Activated T-cell treated with anti-CD3 and anti-CD28 coated beads, Interleukin-2, amount 50 U/mL, for 72 hours (primary cell): ENCODE data around the gene S1PR3. TPM values are rescaled to one million over a fixed set of nuclear protein-coding genes. Genes with fewer than 3 reads are reported as not detected.

ENCODE experiments used
- ATAC-seq, 2 donors: fragments of 150-1000 bp; cut with Tn5 transposase; replicated peaks in 1 of 2; 2 replicates each; pipeline ENCODE4 v1.10.0; 2021; ENCODE audit warnings: moderate library complexity in 2 of 2, mild to moderate bottlenecking in 1 of 2
- DNase-seq, 2 donors: peaks; one replicate each; pipeline ENCODE4 v3.0.0; 2021 to 2022; ENCODE audit warnings: mixed read lengths in 1 of 2
- H3K27ac Mint-ChIP-seq: one replicate; pipeline ENCODE4 v1.8.0; 2022; ENCODE audit warnings: mild to moderate bottlenecking, moderate library complexity, mixed read lengths
- H3K27me3 Mint-ChIP-seq: one replicate; pipeline ENCODE4 v1.8.0; 2022; ENCODE audit warnings: low read depth, mixed read lengths
- H3K36me3 Mint-ChIP-seq, 2 donors: one replicate each; pipeline ENCODE4 v1.8.0; 2022; ENCODE audit warnings: mixed read lengths in 2 of 2, mild to moderate bottlenecking in 1 of 2; ENCODE audit not compliant: insufficient read depth in 2 of 2
- H3K4me1 Mint-ChIP-seq: one replicate; pipeline ENCODE4 v1.8.0; 2022; ENCODE audit warnings: low read depth, mixed read lengths
- H3K4me3 Mint-ChIP-seq, 2 donors: one replicate each; pipeline ENCODE4 v1.8.0; 2022; ENCODE audit warnings: mild to moderate bottlenecking in 2 of 2, mixed read lengths in 2 of 2, moderate library complexity in 2 of 2
- H3K9me3 Mint-ChIP-seq, 2 donors: one replicate each; pipeline ENCODE4 v1.8.0; 2022; ENCODE audit warnings: mixed read lengths in 2 of 2
- total RNA-seq, 2 donors: library from RNA; stranded (reverse); gene quantifications; one replicate each; pipeline ENCODE4 v1.2.3, GENCODE V29; 2022

Gene S1PR3
- total RNA-seq, 2 donors from 2014 or later = 0.48 to 0.76 TPM

DNA sequence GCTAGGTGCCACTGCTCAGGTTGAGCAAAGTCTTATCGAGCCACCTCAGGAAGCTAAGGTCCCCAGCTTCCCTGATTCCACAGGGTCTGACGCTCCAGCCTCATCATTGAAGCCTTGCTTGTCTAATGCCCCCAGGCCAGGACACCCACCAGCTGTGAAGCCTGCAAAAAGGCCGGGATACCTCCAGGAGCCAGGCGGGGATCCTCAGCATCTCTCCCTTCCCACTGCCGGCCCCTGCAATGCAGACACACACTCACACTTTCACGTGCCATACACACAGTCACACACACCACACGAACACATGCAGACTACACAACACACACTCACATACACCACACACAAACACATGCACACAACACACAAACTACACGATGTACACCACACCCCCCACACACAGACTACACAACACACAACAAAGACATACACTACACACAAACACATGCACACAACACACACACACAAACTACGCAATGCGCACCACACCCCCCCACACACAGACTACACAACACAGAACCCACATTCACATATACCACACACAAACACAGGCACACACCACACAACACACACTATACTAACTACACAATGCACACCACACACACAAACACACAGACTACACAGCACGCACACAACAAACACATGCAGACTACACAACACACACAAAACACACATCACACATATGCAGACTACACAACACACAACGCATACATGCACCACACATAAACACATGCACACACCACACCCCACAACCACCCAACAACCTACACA lies 17.8 kb upstream of the S1PR3 start:
- no peak overlapping the region for H3K27ac Mint-ChIP-seq
- no peak overlapping the region for H3K4me3 Mint-ChIP-seq
- peaks cover 9% of the 10 kb centered on the region for H3K4me1 Mint-ChIP-seq
- H3K36me3 Mint-ChIP-seq = no peaks in the 10 kb centered on the region
- peaks cover 10% of the 10 kb centered on the region for H3K27me3 Mint-ChIP-seq
- H3K9me3 Mint-ChIP-seq = no peaks in the 10 kb centered on the region
- no peak for ATAC-seq
- no peak for DNase-seq

DNA sequence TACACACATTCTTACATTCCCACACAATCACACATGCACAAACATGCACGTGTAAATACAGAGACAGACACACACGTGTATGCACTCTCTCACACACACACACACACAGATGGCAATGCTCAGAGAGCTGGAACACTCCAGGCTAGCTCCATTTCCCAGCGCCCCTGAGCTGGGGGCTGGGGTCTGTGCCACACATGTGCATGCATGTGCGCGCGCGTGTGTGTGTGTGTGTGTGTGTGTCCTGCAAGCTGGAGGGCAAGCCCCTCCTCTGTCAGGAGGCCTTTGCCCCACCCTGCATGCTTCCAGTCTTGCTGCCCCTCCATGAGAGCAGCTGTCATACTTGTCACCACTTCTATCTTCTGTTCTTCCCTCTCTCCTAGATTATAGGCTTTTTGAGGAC lies 16.6 kb upstream of the S1PR3 start:
- H3K36me3 Mint-ChIP-seq = no peaks in the 10 kb centered on the region
- H3K9me3 Mint-ChIP-seq = no peaks in the 10 kb centered on the region
- ATAC-seq = no peak
- DNase-seq = no peak
- H3K4me1 Mint-ChIP-seq = peaks cover 9% of the 10 kb centered on the region
- H3K27me3 Mint-ChIP-seq = peaks cover 4% of the 10 kb centered on the region
- no peak overlapping the region for H3K4me3 Mint-ChIP-seq
- no peak overlapping the region for H3K27ac Mint-ChIP-seq

DNA sequence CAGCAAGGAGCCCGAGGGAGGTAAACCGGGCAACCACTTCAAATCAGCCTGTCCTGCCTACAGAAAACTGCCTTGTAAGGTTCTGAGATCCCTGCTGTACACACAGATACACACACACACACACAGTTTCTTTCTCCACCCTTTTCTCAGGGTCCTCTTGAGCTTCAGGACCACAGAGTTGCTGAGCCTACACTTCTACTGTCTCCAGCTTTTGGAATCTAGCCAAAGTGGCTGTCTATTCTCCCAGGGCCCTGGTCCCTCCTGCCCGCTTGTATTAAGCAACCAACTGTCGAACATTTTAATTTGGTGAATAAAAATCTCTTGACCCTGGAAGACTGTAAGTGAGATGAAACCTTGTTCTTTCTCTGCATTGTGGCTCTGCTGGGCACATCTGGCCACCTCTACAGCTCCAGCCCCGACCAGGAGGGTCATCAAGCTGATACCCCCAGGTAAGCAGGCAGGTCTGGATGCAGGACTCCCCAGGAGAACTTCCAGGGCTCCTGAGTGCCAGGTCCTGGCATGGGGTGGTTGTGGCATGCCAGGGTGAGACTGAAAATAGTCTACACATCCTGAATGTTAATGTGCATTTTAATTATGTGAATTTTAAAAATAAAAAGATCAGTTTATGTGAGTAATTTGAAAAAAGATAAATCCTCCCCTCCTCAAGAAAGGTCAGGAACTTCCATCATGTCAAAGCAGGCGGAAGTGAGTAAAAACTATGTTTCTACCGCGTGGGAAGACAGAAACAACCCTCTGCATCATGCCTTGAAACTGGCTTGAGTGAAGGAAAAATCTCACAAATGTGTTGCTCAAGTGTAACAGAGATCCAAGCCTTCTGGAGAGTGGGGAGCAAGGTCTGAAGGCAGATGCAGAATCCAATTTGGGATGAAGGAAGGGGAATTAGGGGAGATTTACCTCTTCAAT lies 15.0 kb upstream of the S1PR3 start:
- ATAC-seq = peak; percentile 32 to 44
- Mint-ChIP-seq H3K36me3 (no peaks in the 10 kb centered on the region), H3K4me1 (peaks cover 9% of the 10 kb centered on the region), H3K27ac (no peak overlapping the region), H3K27me3 (no peaks in the 10 kb centered on the region), H3K4me3 (peak overlapping the region; percentile 1 to 46), H3K9me3 (no peaks in the 10 kb centered on the region)
- no peak for DNase-seq

DNA sequence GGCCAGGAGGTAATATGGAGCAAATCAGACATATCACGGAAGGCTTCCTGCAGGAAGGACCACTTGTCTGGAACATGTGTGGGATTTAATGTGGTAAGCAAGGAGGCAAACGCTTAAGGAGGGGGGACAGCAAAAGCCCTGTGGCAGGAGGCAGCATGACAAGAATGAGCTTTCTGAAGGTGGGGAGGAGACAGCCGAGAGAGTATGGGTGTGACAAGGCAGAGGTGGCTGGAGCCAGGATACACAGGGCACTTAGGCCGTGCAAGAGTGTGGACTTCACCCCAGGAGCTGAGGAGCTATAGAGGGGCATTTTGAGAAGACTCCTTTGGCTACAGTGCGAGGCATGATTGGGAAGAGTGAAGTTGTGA lies 14.4 kb upstream of the S1PR3 start:
- no peak for ATAC-seq
- Mint-ChIP-seq H3K36me3 (no peaks in the 10 kb centered on the region), H3K4me3 (peak overlapping the region in 1 of 2 donors; percentile 1), H3K27me3 (no peaks in the 10 kb centered on the region), H3K27ac (no peak overlapping the region), H3K9me3 (no peaks in the 10 kb centered on the region), H3K4me1 (peaks cover 9% of the 10 kb centered on the region)
- no peak for DNase-seq

DNA sequence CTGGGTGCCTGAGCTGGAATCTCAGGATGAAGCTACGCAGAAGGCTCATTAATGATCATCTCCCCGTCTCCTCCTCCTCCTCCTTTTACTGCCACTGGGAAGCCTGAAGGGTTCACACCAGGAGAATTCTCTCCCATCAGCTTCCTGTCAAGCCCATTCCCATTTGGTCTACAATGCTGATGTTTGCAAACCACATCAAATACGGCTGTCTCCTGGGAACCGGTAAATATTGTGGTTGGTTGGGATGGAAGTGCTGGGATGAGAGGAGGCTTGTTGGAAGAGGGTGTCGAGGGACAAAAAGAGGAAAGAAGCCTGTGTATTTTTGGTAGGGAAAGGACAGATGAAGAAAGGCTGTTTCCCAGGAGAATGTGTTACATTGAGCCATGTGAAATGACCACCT lies 13.2 kb upstream of the S1PR3 start:
- no peaks in the 10 kb centered on the region for H3K27me3 Mint-ChIP-seq
- H3K4me1 Mint-ChIP-seq = peaks cover 9% of the 10 kb centered on the region
- no peaks in the 10 kb centered on the region for H3K36me3 Mint-ChIP-seq
- H3K9me3 Mint-ChIP-seq = no peaks in the 10 kb centered on the region
- no peak overlapping the region for H3K4me3 Mint-ChIP-seq
- DNase-seq (no peak), ATAC-seq (no peak)
- H3K27ac Mint-ChIP-seq = no peak overlapping the region

DNA sequence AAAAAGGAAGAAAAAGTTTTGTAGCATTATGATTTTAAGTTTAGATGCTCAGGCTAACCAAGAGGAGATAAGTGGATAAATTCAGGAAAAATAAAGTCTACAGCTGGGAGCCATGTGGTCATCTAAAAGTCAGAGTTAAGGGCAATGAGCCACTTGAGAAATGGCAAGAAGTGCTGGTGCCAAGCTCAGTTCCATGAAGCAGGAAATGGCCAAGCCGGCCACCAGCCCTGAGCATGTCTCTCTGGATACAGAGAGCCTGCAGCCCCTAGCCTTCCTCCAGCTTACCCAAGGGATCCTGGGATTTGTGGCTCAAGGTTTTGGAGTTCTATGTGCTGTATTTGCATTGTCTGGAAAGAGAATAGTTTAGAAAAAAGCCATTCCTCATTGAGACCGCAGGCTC lies 12.2 kb upstream of the S1PR3 start:
- peaks cover 9% of the 10 kb centered on the region for H3K4me1 Mint-ChIP-seq
- DNase-seq (no peak), ATAC-seq (no peak)
- H3K9me3 Mint-ChIP-seq = no peaks in the 10 kb centered on the region
- no peaks in the 10 kb centered on the region for H3K36me3 Mint-ChIP-seq
- H3K4me3 Mint-ChIP-seq = no peak overlapping the region
- H3K27ac Mint-ChIP-seq = no peak overlapping the region
- peaks cover 5% of the 10 kb centered on the region for H3K27me3 Mint-ChIP-seq

DNA sequence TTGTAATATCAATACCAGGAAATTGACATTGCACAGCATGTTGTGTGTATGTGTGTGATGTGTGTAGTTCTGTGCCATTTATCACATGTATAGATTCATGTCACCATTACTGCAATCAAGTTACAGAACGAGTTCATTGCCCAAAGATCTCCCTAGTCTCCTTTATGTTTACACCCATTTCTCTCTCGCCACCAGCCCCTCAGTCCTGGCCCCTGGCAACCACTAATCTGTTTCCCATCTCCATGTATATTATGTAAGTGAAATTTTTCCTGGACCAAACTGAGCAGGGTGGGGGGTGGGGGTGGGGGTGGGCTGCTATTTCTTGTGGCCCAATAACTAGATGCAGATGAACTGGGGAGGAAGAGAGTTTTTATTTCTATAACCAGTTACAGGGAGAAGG lies 11.5 kb upstream of the S1PR3 start:
- Mint-ChIP-seq H3K36me3 (no peaks in the 10 kb centered on the region), H3K4me3 (no peak overlapping the region), H3K4me1 (peaks cover 10% of the 10 kb centered on the region), H3K27ac (no peak overlapping the region), H3K27me3 (peaks cover 9% of the 10 kb centered on the region), H3K9me3 (no peaks in the 10 kb centered on the region)
- ATAC-seq = no peak
- DNase-seq = no peak

DNA sequence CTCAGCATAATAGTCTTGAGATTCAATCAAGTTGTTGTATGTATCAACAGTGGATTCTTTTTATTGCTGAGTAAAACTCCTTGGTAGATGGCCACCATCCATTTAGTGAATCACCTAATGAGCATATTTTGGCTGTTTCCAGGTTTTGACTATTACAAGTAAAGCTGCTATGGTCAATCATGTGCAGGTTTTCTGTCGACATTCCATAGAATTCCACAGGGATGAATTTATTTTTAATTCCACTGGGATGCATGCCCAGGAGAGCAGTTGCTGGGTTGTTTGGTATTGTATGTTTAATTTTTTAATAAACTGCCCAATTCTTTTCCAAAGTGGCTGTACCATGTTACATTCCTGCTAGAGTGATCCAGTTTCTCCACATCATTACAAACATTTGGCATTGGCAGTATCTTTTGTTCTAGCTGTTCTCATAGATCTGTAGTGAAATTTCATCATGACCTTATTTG lies 10.5 kb upstream of the S1PR3 start:
- no peak overlapping the region for H3K4me3 Mint-ChIP-seq

DNA sequence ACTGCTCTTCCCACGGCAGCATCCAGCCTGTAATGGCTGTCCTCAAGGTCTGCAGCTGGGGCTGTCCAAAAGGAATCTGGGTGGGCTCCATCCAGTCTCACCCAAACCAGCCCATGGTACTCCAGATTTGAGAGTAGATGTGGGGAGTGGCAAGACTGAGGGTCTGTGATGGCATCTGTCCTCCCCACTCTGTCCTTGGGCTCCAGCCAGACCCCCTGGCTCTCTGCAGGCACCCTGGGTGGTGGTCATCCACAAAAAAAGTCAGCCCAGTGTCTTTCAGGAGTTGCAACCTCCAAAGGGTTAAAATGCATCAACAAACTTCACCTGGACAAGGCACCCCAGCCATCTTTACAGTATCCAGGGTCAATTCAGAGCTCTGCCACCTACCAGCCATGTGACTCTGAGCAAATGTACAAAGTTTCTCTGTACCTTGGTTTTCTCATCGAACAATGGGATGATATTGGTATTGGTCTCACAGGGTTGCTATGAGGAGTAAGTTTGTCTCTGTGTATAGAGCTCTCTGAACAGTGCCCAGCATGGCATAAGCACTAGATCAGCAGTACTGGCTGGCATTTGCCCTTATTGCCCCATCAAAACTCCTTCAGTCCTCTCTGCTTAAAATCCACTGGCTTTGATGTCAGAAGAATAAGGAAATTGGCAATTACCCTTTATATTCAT lies 7.3 kb upstream of the S1PR3 start:
- H3K4me3 Mint-ChIP-seq = no peak overlapping the region
- ATAC-seq (no peak), DNase-seq (no peak)
- no peaks in the 10 kb centered on the region for H3K9me3 Mint-ChIP-seq
- peaks cover 31% of the 10 kb centered on the region for H3K27me3 Mint-ChIP-seq
- H3K4me1 Mint-ChIP-seq = peaks cover 30% of the 10 kb centered on the region
- no peaks in the 10 kb centered on the region for H3K36me3 Mint-ChIP-seq
- no peak overlapping the region for H3K27ac Mint-ChIP-seq

More for the DNA sequence above, 10.5 kb upstream of the S1PR3 start:
- Mint-ChIP-seq H3K27ac (no peak overlapping the region), H3K4me1 (peaks cover 19% of the 10 kb centered on the region), H3K9me3 (no peaks in the 10 kb centered on the region), H3K36me3 (no peaks in the 10 kb centered on the region), H3K27me3 (peaks cover 19% of the 10 kb centered on the region)
- no peak for ATAC-seq
- no peak for DNase-seq

DNA sequence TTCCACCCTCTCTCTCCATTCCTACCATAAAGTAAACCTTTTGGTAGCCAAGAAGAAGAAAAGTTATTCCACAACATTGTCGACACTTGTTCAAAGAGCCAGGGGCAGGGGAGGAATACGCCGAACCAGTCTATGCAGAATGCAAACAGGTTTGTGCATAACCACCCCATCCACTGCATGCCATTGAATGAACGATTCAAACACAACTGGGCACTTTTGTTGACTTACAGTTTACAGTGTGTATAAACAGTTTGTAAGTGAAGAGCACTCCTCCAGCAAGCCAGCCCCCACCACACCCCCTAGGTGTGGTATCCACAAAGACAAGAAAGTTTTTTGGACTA lies 6.8 kb upstream of the S1PR3 start:
- ATAC-seq (no peak), DNase-seq (no peak)
- Mint-ChIP-seq H3K9me3 (no peaks in the 10 kb centered on the region), H3K4me1 (peaks cover 35% of the 10 kb centered on the region), H3K4me3 (no peak overlapping the region), H3K27ac (no peak overlapping the region), H3K27me3 (peaks cover 31% of the 10 kb centered on the region), H3K36me3 (no peaks in the 10 kb centered on the region)

DNA sequence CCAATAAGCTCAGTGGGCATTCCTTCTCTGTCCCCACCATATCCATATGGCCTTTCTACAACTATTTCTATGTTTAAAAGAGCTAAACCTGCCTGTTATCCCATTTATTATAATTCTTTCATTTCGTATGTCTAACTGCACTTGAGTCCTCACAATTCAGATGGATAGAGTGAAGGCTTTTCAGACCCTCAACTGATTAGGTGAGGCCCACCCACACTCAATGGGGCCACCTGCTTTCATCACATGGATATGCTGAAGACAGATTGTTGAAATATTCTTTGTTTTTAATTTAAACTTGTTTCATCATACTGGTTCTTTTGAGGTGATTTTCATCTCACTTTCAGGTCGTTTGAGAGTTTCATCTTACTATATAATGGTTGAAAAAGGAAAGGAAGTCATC lies 5.7 kb upstream of the S1PR3 start:
- Mint-ChIP-seq H3K27ac (no peak overlapping the region), H3K36me3 (no peaks in the 10 kb centered on the region), H3K9me3 (no peaks in the 10 kb centered on the region), H3K4me1 (peaks cover 41% of the 10 kb centered on the region), H3K4me3 (no peak overlapping the region), H3K27me3 (peaks cover 31% of the 10 kb centered on the region)
- ATAC-seq (no peak), DNase-seq (no peak)

DNA sequence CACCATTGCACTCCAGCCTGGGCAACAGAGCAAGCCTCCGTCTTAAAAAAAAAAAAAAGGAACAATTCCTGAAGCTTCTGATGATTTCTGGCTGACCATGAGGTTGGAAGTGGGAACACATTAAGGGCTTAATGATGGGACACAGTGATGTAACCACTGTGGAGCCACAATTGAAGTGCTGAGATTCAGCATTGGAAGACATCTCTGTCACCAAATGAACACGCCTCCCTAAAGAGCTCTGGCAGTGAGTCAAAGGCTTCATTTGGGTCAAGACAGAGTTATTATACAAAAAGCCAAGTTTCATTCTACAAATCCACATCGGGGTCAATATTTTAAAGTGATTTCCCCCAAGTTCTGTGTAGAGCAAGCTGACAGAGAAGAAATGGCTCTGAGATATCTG lies 4.5 kb upstream of the S1PR3 start:
- peaks cover 41% of the 10 kb centered on the region for H3K4me1 Mint-ChIP-seq
- H3K27me3 Mint-ChIP-seq = peaks cover 34% of the 10 kb centered on the region
- H3K9me3 Mint-ChIP-seq = no peaks in the 10 kb centered on the region
- no peak for DNase-seq
- ATAC-seq = no peak
- H3K4me3 Mint-ChIP-seq = no peak overlapping the region
- H3K27ac Mint-ChIP-seq = no peak overlapping the region
- no peaks in the 10 kb centered on the region for H3K36me3 Mint-ChIP-seq

DNA sequence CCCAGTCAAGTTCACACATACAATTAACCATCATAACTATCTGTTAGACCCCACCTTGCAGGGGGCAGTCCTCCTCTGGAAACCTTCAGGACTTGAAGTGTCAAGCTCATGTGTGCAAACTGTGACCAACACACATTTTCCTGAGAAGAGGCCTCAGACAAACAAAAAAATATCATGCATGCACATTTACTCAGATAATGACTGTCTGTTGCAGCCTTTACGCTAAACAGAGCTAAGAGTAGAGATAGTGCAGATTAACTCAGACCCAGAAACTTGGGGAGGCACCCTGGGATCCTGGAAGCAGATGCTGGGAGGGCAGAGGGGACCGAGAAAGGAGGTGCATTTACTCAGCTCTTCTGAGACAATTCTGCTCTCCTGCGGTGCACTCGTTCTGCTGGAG lies 3.6 kb upstream of the S1PR3 start:
- H3K4me3 Mint-ChIP-seq = no peak overlapping the region
- DNase-seq (no peak), ATAC-seq (no peak)
- H3K4me1 Mint-ChIP-seq = peaks cover 47% of the 10 kb centered on the region
- H3K36me3 Mint-ChIP-seq = no peaks in the 10 kb centered on the region
- H3K27me3 Mint-ChIP-seq = peaks cover 43% of the 10 kb centered on the region
- no peaks in the 10 kb centered on the region for H3K9me3 Mint-ChIP-seq
- no peak overlapping the region for H3K27ac Mint-ChIP-seq
